Myocyte (in vitro differentiated cells): Measurements from ENCODE around the gene TBCD. TPM values are rescaled to one million over a fixed set of nuclear protein-coding genes. Genes with fewer than 3 reads are reported as not detected.
A peak's percentile ranks its signal among the peaks of the same experiment; 100 is the strongest.

Source experiments
- DNase-seq: peaks from one replicate; pipeline ENCODE4 v3.0.0-alpha.2; 2012; ENCODE audit warnings: low read depth
- total RNA-seq: library from RNA; depleted of rRNA; stranded (reverse); fragments of >200 nt; gene quantifications from 2 replicates; pipeline ENCODE4 v1.2.3, GENCODE V29; 2014

TBCD gene
- total RNA-seq, 1 donor from 2014 or later, result 25.4 TPM

DNA sequence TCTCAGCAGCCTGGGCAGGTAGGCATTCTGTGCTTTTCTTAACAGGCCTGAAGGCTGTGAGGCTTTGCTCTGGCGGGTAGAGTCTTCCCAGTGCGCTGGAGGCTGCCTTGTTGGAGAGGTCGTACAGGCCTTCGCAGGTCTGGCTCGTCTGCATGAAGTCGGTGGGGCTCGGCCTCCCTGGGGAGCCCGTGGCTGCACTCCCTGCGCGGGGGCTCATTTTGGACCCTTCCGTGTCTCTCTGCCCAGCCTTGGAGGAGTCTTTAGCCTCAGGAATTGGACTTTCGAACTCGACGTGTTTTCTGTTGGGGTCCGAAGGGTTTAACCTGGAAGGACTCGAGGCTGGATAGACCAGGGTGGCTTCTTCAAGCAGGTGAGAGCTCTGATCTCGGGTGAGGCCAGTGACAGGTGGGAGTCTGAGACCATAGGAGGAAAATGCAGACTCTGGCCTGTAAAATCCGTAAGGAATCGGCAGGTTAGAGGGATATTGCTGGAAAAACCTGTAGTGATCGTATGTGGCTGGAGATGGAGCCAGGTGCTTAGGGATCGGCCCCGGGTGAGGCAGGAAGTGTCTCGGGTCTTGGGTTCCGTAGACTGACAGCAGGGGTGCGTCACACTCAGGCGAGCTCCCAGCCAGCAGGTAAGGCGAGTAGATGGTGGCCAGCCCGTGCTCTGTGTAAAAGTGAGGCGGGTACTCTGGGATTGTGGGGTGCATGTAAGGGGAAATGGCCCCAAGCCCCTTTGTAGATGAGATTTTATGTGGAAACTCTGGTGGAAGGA lies 79.4 kb downstream of the TBCD start:
- no peak for DNase-seq

DNA sequence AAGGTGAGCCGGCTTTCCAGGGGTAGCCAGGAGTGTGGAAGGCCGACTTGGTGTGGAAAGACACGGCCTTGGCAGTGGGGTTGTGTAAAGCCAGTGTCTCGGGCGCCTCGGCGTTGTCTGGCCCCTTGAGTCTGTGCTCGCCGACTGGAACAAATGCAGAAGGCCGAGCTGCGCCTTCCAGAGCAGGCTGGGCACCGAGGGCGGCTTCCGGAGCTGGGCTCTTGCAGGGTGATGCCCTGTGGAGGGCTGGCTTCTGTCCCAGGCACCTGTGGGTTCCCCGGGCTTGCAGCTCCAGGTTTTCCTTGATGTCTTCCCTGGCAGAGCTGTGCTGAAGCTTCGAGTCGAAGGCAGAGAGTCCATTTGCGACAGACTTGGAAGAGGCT lies 79.9 kb downstream of the TBCD start:
- no peak for DNase-seq

- no peak for DNase-seq
Observed at GRCh38 chr17:82832411-82832810, 80.5 kb downstream of the TBCD start.

DNA sequence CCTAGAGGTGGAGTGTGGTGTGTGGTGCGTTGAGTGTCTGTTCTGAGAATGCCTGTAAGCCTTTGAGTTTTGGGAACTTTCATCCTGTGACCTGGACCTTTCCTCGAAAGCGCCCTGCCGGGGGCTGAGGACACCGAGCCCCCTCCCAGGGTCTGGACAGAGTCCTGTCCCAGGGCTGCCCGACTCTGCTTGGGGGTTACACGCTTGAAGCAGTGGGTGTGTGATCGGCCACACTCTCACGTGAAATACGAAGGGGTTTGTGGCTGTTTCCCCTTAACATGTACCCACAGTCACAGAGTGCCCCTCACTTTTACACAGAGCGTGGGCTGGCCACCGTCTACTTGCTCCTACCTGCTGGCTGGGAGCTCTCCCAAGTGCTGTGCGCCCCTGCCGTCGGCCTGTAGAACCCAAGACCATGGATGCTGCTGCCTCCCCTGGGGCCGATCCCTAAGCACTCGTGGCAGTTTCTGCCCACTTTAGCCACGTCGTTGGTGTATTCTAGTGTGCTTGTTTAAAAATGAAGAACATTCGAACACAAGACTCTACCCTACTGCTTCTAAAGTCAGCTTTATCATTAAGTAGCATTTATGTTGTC lies 81.1 kb downstream of the TBCD start:
- DNase-seq, result no peak

DNA sequence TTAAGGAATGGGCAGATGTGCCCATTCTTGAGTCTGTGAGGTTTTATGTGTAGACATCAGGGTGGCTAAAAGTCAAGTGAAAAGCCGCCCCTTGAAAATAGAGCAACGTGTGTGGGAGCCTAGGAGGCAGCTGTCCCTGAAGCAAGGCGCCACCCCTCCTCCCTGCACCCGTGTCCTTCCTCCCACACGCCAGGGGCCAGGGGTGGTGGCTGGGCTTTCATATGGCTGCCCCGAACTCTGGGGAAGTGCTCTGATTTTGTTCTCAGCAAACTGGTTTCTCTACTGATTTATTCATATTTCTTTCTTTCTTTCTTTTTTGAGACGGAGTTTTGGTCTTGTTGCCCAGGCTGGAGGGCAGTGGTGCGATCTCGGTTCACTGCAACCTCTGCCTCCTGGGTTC lies 83.3 kb downstream of the TBCD start:
- DNase-seq, result peak; percentile 5

DNA sequence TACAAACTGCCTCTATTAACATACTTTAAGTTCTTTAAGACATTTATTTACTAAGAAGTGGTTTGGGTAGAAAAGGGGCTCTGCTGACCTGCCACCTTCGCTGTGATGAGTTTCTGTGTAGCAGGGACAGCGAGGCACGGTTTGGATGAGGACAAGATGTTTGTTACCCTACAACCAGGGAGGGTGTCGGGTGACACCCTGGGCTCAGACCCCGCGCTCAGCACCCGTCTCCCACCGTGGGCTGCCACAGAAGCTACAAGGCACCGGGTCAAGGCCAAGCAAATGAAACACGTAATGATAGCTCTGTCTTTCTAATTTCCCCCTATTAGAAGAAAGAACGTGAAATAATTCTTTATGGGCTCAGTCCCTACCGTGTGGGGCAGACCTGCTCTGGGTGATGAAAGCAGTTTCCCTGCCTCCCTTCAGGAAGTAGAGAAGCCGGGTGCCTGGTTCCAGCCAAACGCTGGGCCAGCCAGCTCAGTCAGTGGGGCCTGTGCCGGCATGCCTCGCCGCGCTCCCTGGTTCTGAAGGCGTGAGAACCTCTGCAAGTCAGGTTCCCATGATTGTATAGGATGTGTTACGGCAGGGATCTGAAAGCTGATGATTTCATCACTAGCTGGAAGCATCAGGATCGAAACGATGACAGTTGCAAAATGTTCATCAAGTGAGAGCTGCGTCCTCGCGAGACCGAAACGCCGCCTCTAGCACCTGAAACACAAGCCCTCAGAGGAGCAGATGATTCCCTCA lies 84.1 kb downstream of the TBCD start:
- peak; percentile 2 for DNase-seq

DNA sequence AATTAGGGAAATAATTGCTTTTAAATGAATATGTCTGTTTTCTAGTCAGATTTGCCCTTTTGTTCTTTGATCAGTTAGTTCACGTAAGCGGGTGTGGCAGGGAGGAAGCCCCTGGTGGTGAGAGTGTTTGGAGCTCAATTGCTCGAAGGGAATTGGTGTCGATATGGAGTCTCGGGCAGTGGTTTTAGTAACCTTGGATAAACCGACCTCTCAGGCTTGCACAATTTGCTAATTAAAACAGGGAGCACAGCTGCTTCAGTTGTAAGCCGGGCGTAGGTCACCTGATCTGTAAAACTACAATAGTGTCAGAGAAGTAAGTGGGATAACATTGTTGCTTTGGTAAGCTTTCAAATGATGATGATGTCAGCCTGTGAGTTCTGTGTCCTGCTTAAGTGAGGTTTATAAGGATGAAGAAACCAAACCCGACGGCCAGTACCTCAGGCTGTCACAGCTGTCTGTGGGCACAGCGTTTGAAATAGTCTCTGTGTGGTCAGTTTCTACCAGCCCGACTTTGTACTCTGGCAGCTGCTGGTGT lies 85.0 kb downstream of the TBCD start:
- peak; percentile 98 for DNase-seq

DNA sequence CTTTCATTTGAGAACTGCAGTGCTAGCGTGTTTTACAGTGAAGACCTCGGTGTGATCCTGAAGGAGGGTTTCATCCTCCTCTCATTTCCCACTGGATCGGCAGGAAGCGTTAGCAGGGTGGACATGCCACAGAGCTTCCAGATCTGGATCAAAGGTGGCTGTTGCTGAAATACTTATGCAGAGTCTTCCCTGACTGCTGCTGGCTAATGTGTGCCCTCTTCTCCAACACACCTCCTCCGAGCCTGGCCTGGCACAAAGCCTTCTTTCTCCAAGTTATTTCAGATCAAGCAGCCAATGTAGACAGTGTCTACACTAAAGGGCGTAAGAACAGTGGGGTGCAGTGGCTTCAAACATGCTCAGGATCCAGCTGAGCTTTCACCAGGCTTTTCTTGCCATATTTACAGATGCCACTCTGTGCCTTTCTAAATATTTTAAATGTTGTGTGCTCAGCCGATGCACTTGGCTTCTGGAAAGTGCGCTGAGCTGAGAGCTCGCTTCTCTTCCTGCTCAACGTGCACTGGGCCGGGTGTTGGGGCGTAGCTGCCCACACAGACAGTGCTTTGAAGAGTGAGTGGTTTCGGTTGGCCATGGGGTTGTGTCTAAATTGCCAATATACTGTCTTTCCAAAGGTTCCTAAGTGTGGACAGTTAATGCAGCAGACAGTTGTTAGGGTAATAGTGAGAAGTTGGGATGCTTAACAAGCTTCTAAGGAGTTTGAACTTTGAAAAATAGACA lies 85.9 kb downstream of the TBCD start:
- DNase-seq, result peak; percentile 41

- DNase-seq, result peak; percentile 35
Observed at GRCh38 chr17:82838386-82839063, 86.7 kb downstream of the TBCD start.

DNA sequence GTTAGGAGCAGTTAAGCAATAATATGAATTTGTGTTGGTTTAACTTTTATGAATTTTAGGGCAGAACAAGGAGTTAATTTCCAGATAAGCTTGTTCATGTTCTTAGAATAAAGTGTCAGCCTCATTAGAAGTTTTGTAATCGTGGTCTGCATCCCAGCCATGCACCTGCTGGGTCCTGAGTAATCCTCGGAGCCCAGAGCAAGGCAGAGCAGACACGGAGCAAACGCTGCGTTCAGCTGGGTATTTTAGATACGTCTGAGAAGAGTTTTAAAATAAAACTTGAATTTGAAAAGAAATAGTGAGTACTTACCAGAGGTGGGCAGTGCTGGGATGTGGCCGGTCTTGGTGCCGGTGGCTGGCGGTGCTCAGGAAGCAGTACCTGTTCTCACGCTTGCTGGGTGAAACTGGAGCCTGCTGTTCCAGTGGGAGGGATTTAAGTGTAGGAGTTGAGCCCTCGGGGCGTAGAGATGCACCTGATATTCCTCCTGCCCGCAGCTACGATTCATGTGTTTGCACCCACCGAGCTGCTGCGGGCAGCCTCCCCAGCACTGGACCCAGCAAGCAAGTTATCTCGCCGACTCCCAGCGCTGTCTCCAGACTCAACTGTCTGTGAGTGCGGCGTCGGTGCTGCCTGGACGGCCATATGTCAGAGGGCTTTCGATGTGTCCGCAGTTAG lies 87.9 kb downstream of the TBCD start, which contains the start of gene ZNF750:
ZNF750 (minus strand) TSS at position 406 of the 676 bp plus-strand sequence. CDS start 7,568 bp downstream, outside the sequence.
- DNase-seq, result peak; percentile 74

DNA sequence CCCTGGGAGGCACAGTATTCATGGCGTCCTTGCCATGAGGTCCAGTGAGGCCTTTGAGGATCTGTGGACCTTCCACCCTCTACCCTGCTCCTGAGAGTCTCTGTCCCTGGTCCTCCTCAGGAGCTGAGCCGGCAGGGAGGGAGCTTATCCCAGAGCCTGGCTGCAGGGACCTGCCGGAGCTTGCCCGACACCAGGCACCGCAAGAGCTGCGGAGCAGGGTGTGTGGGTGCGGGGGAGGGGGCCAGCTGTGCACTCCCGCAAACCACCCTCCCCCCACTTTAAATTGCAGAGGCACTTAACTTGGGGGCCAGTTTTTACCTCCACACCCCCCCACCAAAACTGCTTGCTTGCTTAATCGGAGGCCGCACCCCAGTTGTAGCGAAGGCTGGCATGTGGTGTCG lies 88.6 kb downstream of the TBCD start:
- no peak for DNase-seq

- DNase-seq, result no peak
Observed at GRCh38 chr17:82841921-82842596, 90.2 kb downstream of the TBCD start.

DNA sequence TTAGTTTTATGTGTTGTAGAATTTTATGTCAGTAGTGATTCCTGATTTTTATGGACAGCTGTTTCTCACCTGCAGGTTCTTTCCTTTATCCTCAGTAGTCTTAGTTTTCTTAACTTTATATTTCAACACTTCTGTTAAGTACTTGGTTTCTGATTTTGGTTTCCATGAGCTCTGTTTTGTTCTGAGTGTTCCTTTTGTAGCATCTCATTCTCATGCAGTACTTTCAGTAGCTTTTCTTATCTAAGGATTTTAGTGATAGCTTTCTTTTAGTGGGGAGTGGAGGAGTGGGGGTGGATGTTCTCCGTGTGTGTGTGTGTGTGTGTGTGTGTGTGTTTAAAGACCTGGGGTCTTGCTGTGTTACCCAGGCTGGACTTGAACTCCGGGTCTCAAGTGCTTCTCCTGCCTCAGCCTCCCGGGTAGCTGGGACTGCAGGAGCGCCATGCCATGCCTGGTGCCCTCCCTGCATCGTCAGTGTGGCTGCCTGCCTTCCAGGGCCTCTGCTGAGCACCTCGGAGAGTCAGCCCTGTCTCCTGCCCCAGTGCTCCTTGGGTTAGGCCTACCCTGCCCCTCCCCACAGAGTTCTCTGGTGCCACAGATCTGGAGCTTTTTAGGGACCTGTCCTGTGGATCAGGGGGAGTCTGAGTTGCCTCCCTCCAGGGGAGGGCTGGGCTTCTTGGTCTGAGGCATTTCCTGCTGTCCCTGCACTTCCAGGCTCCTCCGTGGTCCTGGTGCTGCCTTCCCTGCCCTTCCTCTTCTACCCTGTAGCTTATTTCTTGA lies 92.2 kb downstream of the TBCD start:
- no peak for DNase-seq

DNA sequence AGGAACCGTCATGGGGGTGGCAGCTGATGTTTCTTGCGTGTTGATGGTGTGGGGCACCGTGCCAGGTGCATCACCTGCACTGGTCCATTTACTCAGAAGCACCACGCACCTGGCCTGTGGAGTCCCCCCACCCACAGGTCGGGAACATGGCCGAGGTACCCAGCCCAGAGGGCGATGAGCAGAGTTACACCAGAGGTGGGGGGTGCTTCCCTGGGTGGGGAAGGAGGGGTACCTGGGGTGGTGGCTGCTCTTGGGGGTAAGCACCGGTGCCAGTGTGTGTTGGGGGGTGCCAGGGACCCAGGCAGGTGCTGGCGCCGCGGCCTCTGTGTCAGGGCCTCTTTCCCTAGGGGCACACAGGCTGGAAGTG lies 92.9 kb downstream of the TBCD start:
- DNase-seq, result no peak

- DNase-seq, result no peak
Observed at GRCh38 chr17:82845163-82845807, 93.4 kb downstream of the TBCD start.

DNA sequence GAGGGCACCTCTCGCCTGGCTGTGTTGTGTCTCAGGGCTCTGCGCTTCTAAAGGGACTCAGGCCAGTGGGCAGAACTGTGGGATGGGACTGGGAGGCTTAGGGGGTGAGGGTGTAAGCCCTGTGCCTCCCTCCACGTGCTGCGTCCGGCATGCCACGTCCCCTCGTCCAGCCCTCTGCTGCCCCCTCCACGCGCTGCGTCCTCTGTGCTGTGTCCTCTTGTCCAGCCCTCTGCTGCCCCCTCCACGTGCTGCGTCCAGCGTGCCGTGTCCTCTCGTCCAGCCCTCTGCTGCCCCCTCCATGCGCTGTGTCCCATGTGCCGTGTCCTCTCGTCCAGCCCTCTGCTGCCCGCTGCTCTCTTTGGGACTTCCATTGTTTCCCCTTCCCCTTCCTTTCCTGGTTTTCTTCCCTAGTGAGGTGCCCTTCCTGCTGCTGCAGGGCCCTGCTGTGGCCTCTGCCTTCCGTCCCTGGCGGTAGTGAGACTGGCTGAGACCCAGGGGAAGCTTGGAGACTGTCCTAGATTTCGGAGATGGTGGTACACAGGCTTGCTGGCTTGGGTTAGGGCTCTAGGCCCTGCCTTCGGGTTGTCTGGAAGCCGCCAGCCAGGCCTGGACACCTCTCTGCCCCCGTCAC lies 94.3 kb downstream of the TBCD start:
- DNase-seq, result no peak

GRCh38 chr17:82848022-82848592 lies 96.2 kb downstream of the TBCD start:
- peak; percentile 56 for DNase-seq
